ENCODE results near the gene TMEM161A.

DNA sequence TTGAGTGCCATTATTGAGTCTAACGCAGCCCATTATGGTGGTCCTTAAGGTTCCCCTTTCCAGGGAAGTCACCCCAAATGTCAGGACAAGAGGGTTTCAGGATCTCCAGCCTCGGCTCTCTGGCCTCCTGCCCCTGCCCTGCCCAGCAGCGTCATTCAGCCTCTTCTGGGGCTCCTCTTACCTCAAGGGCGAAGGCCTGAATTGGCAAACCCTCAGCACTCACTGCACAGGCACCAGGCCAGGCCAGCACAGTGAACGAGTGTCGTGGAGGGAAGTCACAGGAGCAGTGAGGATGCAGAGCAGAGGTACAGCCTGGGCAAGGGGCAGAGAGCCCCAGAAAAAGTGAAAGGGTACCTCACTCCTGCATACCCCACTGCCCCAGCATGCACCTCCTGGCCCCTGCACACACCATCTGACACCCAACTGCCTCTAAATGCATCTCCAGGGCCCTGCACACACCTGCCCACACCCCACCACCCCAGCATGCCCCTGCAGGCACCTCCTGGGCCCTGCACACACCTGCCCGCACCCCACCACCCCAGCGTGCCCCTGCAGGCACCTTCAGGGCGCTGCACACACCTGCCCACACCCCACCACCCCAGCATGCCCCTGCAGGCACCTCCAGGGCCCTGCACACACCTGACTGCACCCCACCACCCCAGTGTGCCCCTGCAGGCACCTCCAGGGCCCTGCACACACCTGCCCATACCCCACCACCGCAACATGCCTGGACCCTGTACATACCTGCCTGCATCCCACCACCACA, 54.7 kb downstream of the TMEM161A start:
- TF ChIP-seq, protein P1, sequence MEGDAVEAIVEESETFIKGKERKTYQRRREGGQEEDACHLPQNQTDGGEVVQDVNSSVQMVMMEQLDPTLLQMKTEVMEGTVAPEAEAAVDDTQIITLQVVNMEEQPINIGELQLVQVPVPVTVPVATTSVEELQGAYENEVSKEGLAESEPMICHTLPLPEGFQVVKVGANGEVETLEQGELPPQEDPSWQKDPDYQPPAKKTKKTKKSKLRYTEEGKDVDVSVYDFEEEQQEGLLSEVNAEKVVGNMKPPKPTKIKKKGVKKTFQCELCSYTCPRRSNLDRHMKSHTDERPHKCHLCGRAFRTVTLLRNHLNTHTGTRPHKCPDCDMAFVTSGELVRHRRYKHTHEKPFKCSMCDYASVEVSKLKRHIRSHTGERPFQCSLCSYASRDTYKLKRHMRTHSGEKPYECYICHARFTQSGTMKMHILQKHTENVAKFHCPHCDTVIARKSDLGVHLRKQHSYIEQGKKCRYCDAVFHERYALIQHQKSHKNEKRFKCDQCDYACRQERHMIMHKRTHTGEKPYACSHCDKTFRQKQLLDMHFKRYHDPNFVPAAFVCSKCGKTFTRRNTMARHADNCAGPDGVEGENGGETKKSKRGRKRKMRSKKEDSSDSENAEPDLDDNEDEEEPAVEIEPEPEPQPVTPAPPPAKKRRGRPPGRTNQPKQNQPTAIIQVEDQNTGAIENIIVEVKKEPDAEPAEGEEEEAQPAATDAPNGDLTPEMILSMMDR (IDR thresholded peaks at IDR 0.05 in 2 of 3, conservative IDR thresholded peaks at IDR 0.05 in 1 of 3; ENCODE audit: borderline replicate concordance in 1 of 3, insufficient read depth in 1 of 3, low read depth in 2 of 3, low read length in 2 of 3) = no peak
- TF ChIP-seq YY1 (IDR thresholded peaks at IDR 0.05; ENCODE audit: extremely low read depth, insufficient replicate concordance, low read depth, low read length) (no peak), RAD21 (IDR thresholded peaks at IDR 0.05; ENCODE audit: low read depth) (no peak), EZH2 (IDR thresholded peaks at IDR 0.05) (no peak)
